A549 (cell line): Measurements from ENCODE around the gene GAREM1.

Source experiments
- BHLHE40 ChIP-seq: IDR thresholded peaks from 2 replicates; pipeline ENCODE4 v1.6.1; 2012; ENCODE audit warnings: low read depth, low read length, inconsistent platforms
- CHD4 ChIP-seq: fragments of 200-600 bp; sonication (generic); IDR thresholded peaks from 2 replicates; pipeline ENCODE4 v1.6.1; 2016; ENCODE audit warnings: antibody characterized with exemption, mild to moderate bottlenecking, borderline replicate concordance
- GATA3 ChIP-seq: IDR thresholded peaks from 2 replicates; pipeline ENCODE4 v1.6.1; 2012; ENCODE audit warnings: borderline replicate concordance
- MAFK ChIP-seq: fragments of 450-650 bp; IDR thresholded peaks from 2 replicates; pipeline ENCODE4 v1.6.1; 2014; ENCODE audit not compliant: partially characterized antibody
- MAZ ChIP-seq: fragments of 150-350 bp; IDR thresholded peaks from 2 replicates; pipeline ENCODE4 v1.6.1; 2014; ENCODE audit warnings: antibody characterized with exemption, low read depth, low read length, borderline replicate concordance
- NR3C1 ChIP-seq: fragments of >200 bp; sonication (Bioruptor Twin); formaldehyde crosslinking; IDR thresholded peaks from 3 replicates; pipeline ENCODE4 v1.6.1; 2017
- PHF8 ChIP-seq: fragments of 200-600 bp; sonication (generic); IDR thresholded peaks from 2 replicates; pipeline ENCODE4 v1.6.1; 2016; ENCODE audit warnings: low read depth, mild to moderate bottlenecking, antibody characterized with exemption, moderate library complexity, borderline replicate concordance
- POLR2A ChIP-seq: IDR thresholded peaks from 2 replicates; pipeline ENCODE4 v1.6.1; 2012; ENCODE audit warnings: mild to moderate bottlenecking, low read length
- SMC3 ChIP-seq: fragments of >200 bp; sonication (Bioruptor Twin); formaldehyde crosslinking; IDR thresholded peaks from 3 replicates; pipeline ENCODE4 v1.6.1; 2018; ENCODE audit warnings: inconsistent platforms
- TF ChIP-seq, protein P1 (sequence below): fragments of >200 bp; sonication (Bioruptor Twin); formaldehyde crosslinking; IDR thresholded peaks from 3 replicates; pipeline ENCODE4 v1.5.1; 2016
- TF ChIP-seq, protein P2 (sequence below): fragments of 450-650 bp; IDR thresholded peaks from 2 replicates; pipeline ENCODE4 v1.6.1; 2014; ENCODE audit warnings: antibody characterized with exemption

DNA sequence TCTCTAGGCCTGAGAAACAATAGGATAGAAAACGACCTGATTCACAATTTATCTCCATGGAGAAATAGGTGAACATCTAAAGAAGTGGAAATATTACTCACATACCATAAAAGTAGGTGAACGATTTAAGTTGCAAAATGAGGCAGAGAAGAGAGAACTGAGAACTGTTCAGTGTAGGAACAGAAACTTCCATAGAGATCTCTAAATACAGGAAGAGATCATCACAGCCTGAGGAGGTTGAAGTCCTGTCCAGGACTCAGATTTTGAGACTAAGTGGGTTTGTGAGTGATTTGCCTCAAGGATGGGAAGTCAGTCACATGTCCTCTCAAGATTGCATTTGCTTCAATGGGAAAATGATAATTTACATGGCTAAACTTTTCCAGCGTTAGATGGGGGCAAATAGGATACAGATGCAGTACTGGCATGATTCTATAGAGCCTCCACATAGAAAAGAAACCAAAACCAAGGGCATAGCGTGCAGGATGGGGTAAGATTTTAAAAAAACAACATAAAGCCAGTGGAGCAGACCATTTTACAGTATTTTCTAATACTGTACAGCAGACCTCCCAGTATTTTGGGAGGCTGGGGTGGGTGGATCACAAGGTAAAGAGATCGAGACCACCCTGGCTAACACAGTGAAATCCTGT is 212.0 kb downstream of the GAREM1 start:
- TF ChIP-seq PHF8 (no peak), NR3C1 (no peak), BHLHE40 (no peak), SMC3 (no peak), MAZ (no peak), POLR2A (no peak), CHD4 (no peak), GATA3 (no peak), MAFK (no peak)
- TF ChIP-seq, protein P1, sequence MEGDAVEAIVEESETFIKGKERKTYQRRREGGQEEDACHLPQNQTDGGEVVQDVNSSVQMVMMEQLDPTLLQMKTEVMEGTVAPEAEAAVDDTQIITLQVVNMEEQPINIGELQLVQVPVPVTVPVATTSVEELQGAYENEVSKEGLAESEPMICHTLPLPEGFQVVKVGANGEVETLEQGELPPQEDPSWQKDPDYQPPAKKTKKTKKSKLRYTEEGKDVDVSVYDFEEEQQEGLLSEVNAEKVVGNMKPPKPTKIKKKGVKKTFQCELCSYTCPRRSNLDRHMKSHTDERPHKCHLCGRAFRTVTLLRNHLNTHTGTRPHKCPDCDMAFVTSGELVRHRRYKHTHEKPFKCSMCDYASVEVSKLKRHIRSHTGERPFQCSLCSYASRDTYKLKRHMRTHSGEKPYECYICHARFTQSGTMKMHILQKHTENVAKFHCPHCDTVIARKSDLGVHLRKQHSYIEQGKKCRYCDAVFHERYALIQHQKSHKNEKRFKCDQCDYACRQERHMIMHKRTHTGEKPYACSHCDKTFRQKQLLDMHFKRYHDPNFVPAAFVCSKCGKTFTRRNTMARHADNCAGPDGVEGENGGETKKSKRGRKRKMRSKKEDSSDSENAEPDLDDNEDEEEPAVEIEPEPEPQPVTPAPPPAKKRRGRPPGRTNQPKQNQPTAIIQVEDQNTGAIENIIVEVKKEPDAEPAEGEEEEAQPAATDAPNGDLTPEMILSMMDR = no peak
- TF ChIP-seq, protein P2, sequence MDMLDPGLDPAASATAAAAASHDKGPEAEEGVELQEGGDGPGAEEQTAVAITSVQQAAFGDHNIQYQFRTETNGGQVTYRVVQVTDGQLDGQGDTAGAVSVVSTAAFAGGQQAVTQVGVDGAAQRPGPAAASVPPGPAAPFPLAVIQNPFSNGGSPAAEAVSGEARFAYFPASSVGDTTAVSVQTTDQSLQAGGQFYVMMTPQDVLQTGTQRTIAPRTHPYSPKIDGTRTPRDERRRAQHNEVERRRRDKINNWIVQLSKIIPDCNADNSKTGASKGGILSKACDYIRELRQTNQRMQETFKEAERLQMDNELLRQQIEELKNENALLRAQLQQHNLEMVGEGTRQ = no peak
